Measurements from ENCODE around the gene FBXO46.

The FBXO46 gene, protein sequence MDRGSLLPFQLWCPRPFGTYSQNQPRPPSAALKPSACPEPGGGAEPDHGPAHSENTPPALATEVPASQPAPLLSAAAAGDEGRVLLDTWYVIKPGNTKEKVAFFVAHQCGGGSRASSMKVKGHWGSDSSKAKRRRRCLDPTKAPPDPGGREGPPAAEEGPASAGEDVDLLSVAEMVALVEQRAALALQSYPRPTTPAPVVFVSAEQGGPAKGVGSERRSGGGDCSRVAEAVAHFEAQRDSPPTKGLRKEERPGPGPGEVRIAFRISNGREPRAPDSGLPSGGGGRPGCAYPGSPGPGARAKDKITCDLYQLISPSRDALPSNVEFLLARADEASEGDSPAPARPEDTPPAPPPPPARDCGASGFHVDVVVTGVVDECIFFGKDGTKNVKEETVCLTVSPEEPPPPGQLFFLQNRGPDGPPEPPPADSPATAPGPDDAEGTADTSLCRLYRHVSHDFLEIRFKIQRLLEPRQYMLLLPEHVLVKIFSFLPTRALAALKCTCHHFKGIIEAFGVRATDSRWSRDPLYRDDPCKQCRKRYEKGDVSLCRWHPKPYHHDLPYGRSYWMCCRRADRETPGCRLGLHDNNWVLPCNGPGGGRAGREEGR

DNA sequence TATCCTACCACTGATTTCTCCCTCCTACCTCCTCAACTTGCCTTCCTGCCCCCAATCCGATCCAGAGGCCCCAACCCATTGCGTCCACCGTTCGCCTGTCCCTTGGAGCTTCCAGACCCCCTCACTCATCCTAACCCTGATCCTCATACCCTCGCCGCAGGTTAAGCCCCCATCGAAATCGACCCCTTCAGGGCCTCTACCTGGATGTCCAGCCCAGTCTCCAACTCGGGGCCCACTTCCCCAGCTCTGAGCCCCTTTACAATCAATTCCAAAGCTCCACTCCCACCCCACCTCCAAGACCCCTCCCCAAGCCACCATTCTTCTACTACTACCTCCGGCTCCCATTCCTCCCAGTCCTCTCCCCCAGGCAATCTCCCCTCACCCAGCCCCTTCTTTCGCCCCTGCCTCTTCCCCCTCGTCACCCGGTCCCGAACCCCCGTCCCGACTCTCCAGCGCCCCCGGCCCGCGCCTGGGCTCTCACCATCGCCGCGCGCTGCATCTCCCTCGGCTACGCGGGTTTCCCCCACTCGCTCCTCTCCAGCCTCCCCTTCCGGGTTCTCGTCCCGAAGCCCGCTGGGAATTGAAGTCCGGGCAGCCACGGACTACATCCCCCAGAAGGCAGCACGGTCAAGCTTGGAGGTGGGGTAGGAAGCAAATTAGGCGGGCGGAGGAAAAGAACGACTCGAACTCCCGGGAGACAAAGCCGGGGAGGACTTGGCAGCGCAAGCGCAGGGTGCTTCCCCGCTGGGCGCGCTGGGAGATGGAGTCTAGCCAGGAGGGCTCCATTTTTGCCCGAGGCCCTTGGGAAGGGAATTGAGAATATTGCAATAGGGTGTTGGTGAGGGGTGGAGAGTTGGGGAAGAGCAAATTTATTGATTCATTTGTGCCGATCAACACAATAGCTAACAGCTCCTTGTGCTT lies at the start of gene FBXO46:
Gene FBXO46, minus strand, starts transcription at position 529 of the 921 bp plus-strand sequence. CDS start 17,401 bp downstream, outside the sequence.
- FAIRE-seq (peak; percentile 100), DNase-seq (ENCODE audit: insufficient read length, low spot score) (peak; percentile 96)

DNA sequence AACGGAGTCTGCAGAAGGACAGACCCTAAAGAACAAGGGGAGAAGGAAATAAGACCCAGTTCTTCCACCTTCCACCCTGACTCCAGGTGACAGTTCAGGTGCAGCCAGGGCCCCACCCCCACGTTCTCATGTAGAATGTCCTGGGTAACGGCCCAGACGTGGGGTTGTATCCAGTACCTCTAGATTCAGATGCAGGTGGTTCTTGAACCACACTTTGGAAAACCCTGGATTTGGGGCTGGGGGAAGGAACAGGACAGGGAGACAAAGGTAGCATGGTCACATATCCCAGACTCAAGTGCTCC lies 49.4 kb upstream of the FBXO46 start:
- DNase-seq (ENCODE audit: insufficient read length, low spot score): no peak
- FAIRE-seq: no peak

DNA sequence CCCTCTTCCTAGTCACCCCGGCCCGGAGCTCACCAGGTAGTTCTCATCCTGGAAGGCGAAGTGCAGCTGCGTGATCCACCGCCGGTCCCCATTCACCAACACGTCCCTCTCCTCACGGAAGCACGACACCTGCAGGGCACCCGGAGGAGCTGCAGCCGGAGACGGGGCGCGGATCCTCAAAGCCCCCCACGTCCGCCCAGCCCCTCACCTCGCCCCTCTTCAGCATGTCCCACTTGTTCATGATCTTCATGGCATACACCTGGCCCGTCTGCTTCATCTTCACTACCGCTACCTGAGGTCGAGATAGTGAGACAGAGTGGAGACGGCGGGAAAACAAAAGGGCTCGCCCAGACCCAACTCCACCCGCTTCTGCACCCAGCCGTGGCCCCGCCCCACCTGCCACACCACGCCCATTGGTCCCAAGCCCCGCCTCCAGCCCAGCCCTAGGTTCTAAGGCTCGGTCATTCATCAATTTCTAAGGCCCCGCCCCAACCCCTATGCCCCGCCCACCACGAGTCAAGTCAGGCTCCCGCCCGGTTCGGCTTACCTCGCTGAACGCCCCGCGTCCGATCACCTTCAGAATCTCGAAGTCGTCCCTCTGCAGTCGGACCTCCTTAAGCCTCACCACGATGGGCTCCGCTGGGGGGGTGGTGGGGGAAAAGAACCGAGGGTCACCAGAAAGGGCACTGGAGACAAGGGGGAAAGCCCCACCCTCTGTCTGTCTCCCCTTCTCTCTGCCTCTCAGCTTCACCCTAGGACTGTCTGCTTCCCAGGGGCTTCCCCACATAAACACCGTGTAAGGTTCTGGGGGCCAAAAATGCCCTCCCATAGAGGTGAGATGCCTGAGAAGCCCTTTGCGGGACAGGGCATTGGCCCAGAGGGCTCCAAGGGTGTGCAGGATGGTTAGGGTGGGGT lies 48.8 kb upstream of the FBXO46 start:
- DNase-seq (ENCODE audit: insufficient read length, low spot score) (peak; percentile 97), FAIRE-seq (peak; percentile 95)

DNA sequence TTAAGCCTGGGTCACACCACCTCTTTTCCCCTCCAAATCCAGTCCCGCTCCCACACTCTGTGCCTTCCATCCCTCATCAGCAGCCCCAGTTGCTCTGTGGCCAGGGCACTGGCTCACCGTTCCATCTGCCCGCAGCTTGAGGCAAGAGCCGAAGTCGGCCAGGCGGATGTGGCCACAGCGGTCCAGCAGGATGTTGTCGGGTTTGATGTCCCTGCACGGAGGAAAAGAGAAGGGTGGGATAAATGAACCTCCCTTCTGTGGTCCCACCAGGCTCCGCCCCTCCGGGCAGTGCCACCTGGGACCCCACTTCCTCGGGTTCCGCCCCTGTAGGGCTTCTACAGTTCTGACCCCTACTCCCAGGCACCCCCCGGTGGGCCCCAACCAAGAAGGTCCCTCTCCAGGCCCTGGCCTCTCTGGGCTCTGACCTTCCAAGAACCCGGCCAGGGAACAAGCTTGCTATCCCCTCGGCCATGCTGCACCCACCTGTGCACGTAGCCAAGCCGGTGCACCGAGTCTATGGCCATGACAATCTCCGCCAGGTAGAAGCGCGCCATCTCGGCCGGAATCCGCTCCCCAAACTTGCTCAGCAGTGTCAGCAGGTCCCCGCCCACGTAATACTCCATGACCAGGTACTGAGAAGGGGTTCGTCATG lies 47.4 kb upstream of the FBXO46 start:
- FAIRE-seq (no peak), DNase-seq (ENCODE audit: insufficient read length, low spot score) (no peak)

DNA sequence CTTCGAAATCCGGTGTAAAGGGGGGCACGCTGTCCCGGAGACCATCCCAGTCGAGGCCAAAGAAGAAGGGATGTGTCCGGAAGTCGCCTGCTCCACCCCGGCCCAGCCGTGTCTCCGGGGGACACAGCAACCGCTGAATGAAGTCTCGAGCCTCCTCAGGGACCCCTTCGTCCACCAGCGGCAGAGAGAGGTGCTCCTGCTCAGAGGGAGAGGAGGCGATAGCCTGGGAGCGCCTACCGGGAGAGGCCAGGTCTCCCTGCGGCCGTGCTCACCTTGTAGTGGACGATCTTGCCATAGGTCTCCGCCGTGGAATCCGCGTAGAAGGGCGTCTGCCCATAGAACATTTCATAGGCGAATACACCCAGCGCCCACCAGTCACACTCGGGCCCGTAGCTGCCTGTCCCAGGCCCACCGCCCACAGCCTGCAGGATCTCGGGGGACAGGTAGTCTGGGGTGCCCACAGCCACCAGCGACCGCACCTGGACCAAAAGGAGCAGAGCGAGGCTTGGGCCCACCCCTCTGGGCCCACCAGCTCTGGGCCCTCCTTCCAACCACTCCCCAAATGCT lies 46.8 kb upstream of the FBXO46 start:
- FAIRE-seq: no peak
- no peak for DNase-seq (ENCODE audit: insufficient read length, low spot score)

DNA sequence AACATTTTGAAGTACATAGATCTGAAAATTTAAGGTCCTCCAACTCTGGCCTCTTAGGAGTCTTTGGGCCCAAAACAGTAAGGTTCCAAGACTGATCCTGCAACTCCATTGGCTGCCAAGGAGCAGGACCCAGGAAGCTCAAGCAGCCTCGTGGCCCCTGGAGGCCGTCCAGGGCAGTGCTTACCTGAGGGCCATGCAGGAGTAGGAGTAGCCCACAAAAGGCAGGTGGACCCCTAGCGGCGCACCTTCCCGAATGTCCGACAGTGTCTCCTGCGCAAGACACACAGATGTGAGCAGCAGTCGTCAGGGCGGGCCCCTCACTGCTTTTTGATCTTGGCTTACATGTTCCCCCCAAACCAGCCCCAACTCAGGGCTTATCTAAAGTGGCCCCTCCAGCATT lies 44.1 kb upstream of the FBXO46 start:
- no peak for DNase-seq (ENCODE audit: insufficient read length, low spot score)
- FAIRE-seq: no peak

DNA sequence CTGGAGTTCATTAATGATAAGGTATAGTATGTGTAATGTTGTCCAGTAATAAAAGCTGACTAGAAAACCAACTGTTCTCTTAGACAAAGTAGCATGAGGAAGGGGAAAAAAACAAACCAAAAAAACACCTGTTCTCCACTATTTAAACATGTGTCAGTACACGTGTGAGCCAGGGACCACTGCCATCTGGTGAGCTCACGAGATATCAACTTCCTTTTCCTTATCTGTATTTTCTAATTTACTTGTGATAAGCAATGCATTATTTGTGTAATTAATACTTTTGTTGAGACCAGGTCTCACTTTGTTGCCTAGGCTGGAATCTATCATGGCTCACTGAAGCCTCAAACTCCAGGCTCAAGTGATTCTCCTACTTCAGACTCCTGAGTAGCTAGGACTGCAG lies 42.7 kb upstream of the FBXO46 start:
- DNase-seq (ENCODE audit: insufficient read length, low spot score): no peak
- FAIRE-seq: no peak

DNA sequence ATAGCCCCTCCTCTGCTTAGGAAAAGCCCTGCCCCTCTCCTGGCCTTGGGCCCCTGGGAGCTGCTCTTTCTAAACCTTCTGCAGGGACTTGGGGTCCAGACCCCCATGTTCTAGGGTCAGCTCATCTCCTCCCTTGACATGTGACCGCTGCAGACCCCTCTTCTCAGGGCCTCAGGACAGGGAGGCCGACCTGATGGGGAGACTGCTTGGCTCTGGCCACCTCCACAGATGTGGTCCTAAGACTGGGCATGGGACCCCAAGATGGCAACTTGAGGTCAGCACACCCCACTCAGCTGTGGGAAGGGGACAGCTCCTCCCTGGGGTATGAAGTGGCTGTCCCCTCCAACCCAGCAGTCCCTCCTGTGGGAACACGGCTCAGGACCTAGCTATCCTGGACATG lies 42.2 kb upstream of the FBXO46 start:
- DNase-seq (ENCODE audit: insufficient read length, low spot score) (no peak), FAIRE-seq (no peak)

- no peak for FAIRE-seq
Measured at GRCh38 chr19:45772130-45772840, 41.6 kb upstream of the FBXO46 start.

DNA sequence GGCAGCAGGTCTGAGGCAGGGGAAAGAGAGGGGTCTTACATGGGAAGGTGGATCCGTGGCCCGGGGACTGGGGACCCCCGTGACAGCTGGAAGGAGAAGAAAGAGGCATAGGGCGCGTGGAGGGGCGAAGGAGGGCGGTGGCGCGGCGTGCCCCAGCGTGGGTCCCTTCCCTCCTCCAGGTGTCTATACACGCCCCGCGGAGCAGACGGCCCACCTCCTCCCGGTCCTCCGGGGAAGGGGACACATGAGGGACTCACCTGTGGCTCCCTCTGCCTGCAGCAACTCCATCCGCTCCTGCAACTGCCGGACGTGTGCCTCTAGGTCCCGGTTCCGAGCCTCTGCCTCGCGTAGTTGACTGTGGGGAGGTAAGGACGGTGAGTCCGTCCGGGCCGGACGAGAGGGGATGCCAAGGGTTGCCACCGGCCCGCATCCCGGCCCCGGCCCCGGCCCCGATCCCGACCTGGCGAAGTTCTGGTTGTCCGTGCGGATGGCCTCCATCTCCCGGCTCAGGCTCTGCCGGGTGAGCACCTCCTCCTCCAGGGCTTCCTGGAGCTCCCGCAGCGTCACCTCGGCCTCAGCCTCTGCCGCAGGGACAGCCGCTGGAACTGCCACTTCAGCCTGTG lies 40.7 kb upstream of the FBXO46 start:
- FAIRE-seq: no peak
- no peak for DNase-seq (ENCODE audit: insufficient read length, low spot score)

More at GRCh38 chr19:45772130-45772840, 41.6 kb upstream of the FBXO46 start:
- DNase-seq (ENCODE audit: insufficient read length, low spot score): no peak

GRCh38 chr19:45770192-45771101 lies 39.8 kb upstream of the FBXO46 start:
- peak; percentile 99 for FAIRE-seq
- peak; percentile 89 for DNase-seq (ENCODE audit: insufficient read length, low spot score)

DNA sequence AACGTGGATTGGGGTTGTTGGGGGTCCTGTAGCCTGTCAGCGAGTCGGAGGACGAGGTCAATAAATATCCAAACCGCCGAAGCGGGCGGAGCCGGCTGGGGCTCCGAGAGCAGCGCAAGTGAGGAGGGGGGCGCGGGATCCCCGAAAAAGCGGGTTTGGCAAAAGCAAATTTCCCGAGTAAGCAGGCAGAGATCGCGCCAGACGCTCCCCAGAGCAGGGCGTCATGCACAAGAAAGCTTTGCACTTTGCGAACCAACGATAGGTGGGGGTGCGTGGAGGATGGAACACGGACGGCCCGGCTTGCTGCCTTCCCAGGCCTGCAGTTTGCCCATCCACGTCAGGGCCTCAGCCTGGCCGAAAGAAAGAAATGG lies 39.1 kb upstream of the FBXO46 start:
- DNase-seq (ENCODE audit: insufficient read length, low spot score) (no peak), FAIRE-seq (no peak)

- peak; percentile 98 for DNase-seq (ENCODE audit: insufficient read length, low spot score)
Measured at GRCh38 chr19:45768984-45769782, 38.5 kb upstream of the FBXO46 start, which contains the start of gene SIX5. SIX5 (minus strand) TSS chr19:45769252; CDS start chr19:45768844, 408 bp downstream.

DNA sequence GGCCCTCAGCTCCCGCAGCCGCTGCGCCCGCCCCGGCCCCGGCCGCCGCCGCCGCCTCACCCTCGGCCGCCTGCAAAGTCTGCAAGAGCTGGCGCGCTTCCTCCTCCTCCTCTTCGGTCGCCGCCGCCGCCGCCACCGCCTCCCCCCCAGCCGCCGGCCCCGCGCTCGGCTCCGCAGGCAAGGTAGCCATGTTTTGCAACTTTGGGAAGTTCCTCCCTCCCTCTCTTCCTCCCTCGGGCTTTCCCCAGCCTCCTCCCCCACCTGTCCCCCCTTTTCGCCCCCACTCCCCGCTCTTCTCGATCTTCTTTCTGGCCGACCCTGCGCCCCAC lies 37.9 kb upstream of the FBXO46 start:
- FAIRE-seq (no peak), DNase-seq (ENCODE audit: insufficient read length, low spot score) (no peak)

More at GRCh38 chr19:45768984-45769782, 38.5 kb upstream of the FBXO46 start, which contains the start of gene SIX5:
- peak; percentile 97 for FAIRE-seq

GRCh38 chr19:45767881-45768654 lies 37.4 kb upstream of the FBXO46 start:
- FAIRE-seq (no peak), DNase-seq (ENCODE audit: insufficient read length, low spot score) (peak; percentile 56)

DNA sequence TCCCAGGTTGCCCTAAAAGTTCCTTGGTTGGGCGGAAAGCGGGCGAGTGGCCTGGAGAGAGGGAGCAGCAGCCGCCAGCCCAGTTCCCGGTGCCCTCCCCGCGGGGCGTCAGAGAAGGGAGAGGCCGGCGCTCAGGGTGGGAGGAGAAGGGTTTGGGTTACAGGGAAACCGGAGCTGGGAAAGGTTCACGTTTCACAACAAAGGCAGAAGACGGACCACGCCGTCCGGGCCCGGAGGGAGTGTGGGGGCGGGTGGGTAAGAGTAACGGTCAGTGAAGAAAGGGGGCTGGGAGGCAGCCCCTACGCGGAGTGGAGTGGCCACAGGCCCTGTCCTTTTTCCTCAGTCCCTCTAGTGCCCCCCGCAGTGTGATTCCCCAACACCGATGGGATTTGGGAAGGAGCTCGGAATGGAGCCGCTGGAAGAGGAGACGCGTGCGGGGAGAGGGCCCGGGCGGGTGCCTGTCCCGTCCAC lies 36.7 kb upstream of the FBXO46 start:
- DNase-seq (ENCODE audit: insufficient read length, low spot score) (no peak), FAIRE-seq (no peak)

Measured in GM19239 (cell line).